Epithelial cell of esophagus (primary cell): ENCODE measurements around the gene TMEM270.

Source experiments
- DNase-seq: peaks from one replicate; pipeline ENCODE4 v3.0.0; 2010; ENCODE audit warnings: low read depth
- H3K4me3 ChIP-seq: 2 replicates; pipeline ENCODE4 v1.5.1; 2011; ENCODE audit warnings: mild to moderate bottlenecking, low read length, control low read depth
- CTCF ChIP-seq: IDR thresholded peaks from 2 replicates; pipeline ENCODE4 v1.5.1; 2011; ENCODE audit warnings: low read depth, mild to moderate bottlenecking, low read length, control low read depth, inconsistent platforms; ENCODE audit not compliant: insufficient read depth; ENCODE audit errors: missing control alignments

Gene TMEM270

GRCh38 chr7:73890555-73891147, 29.7 kb downstream of the TMEM270 start:
- DNase-seq = no peak
- H3K4me3 ChIP-seq = no peak overlapping the region
- no peak for TF ChIP-seq CTCF

GRCh38 chr7:73891178-73891885, 30.4 kb downstream of the TMEM270 start:
- no peak for DNase-seq
- no peak overlapping the region for H3K4me3 ChIP-seq
- TF ChIP-seq CTCF = no peak

DNA sequence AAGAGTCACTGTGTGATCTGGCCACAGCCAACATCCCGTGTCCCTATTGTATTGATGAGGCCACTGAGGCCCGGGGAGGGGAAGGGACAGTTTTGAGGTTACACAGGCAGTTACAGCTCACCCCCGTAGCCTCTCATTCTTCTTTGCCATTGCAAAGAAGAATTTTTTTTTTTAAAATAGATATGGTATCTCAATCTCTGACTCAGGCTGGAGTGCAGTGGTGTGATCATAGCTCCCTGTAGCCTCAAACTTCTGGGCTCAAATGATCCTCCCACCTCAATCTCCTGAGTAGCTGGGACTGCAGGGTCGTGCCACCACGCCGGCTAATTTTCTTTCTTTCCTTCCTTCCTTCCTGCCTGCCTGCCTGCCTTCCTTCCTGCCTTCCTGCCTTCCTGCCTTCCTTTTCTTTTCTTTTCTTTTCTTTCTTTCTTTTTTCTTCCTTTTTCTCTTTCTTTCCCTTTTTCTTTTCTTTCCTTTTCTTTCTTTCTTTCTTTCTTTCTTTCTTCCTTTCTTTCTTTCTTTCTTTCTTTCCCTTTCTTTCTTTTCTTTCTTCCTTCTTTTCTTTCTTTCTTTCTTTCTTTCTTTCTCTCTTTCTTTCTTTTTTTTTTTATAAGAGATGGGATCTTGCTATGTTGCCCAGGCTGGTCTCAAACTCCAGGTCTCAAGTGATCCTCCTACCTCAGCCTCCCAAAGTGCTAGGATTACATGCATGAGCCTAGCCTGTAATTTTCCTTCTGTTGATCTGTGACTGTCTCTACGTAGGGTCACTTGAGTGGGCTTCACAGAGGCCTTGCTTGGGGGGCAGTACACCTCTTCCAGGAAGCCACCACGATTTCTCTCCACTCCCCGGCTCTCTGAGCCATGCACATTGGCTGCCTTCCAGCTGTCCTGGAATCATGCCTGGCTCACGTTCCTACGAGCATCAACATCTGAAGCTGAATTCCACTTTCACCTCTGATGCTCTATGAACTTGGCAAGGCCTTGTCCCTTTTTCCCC, 31.3 kb downstream of the TMEM270 start:
- H3K4me3 ChIP-seq = no peak overlapping the region
- DNase-seq = peak; percentile 22
- TF ChIP-seq CTCF = no peak

GRCh38 chr7:73893342-73894101, 32.6 kb downstream of the TMEM270 start:
- DNase-seq = no peak
- no peak for TF ChIP-seq CTCF
- H3K4me3 ChIP-seq = no peak overlapping the region

GRCh38 chr7:73894166-73894565, 33.2 kb downstream of the TMEM270 start:
- no peak for TF ChIP-seq CTCF
- no peak for DNase-seq
- H3K4me3 ChIP-seq = no peak overlapping the region
